Epidermal melanocyte (primary cell): ENCODE data around the gene BCAP31.
A peak's percentile ranks its signal among the peaks of the same experiment; 100 is the strongest.
"Not testable (repeated sequence)": the region's sequence is repeated elsewhere in the genome, so short reads cannot be mapped to it uniquely, and the experiment has no call there.

Experiments
- DNase-seq: peaks from one replicate; pipeline ENCODE4 v3.0.0; 2011; ENCODE audit warnings: low spot score; ENCODE audit not compliant: insufficient read length

The BCAP31 gene

DNA sequence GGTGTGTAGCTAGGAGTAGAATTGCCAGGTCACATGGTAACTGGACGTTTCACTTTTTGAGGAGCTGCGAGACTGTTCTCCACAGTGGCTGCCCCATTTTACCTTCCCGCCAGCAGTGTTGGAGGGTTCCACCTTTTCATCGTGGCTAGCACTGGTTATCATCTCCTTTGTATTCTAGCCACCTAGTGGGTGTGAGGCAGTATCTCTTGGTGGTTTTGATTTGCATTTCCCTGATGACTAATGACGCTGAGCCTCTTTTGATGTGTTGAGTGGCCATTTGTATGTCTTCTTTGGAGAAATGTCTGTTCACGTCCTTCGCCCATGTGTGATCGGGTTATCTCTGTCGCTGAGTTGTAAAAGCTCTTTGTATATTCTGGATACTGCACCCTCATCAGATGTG is 11.1 kb upstream of the BCAP31 start:
- no peak for DNase-seq

DNA sequence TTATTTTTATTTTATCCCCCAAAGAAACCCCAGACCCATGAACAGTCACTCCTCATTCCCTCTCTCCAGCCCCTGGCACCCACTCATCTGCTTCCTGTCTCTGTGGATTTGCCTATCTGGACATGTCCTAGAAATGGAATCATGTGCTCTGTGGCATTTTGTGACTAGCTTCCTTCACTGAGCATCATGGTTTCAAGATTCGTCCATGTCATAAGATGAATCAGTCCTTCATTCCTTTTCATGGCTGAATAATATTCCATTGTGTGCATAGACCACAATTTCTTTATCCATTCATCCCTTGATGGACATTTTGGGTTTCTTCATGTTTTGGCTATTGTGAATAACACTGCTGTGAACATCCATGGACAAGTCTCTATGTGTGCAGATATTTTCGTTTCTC is 10.7 kb upstream of the BCAP31 start:
- no peak for DNase-seq

DNA sequence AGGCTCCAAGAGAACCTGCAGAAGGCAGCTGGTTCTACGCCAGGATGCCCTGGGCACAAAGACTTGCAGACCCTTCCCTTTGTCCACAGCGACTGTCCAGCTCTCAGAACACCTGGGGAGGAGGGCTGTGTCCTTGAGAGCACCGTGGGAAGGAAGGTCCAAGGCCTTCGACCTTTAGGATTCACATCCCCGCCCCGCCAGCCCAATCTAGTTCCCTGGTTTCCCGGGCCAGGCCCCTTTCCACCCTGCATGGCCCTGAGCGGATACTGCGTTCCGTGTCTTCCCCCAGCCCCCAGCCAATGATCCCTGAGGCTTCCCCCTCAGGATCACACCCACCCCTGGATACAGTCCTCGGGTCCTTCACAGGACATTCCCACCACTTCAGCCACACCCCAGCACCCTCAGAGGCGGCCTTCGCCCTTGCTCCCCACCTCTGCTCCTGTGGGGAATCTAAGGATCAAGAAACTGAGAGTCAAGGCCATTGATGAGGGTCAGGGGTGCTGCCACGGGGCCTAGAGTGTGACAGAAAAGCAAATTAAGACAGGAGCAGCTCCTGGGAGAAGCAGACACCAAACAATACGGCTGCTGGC is 9.6 kb upstream of the BCAP31 start:
- no peak for DNase-seq

DNA sequence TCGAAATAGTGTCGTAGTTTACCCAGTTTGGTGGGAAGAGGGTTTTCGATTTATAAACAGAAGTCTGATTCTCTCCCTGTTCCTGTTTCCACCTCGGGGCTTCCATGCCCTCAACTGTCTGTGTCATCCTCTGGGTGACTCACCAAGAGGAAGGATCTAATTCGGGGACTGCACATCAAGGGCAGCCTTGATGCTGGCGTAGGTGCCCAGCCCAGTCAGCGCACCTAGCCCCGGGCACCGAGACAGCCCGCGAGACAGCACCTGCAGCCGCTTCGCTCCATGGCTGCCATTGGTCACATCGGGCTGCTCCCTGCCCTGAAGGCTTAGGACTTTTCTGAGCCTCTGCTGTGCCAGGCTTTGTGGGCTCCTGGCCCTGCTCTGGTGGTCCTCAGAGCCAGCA is 8.2 kb upstream of the BCAP31 start:
- DNase-seq = no peak

DNA sequence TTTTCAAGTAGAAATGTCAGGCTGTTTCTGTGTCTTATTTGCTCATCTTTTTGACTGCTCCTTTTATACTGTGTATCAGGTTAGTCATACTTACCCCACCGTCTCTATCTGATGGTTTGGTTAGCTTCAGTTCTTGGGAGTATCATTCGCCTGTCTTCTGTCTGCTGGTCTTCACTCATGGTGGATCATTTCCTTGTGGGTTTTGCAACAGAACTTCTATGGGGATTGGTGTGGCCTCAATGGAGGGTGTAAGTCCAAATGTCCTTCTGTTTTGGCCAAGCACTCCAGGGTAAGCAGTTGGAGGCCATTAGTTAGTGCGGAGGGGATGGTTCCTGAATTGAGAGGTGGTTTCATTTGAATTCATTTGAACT is 7.6 kb upstream of the BCAP31 start:
- DNase-seq = no peak

DNA sequence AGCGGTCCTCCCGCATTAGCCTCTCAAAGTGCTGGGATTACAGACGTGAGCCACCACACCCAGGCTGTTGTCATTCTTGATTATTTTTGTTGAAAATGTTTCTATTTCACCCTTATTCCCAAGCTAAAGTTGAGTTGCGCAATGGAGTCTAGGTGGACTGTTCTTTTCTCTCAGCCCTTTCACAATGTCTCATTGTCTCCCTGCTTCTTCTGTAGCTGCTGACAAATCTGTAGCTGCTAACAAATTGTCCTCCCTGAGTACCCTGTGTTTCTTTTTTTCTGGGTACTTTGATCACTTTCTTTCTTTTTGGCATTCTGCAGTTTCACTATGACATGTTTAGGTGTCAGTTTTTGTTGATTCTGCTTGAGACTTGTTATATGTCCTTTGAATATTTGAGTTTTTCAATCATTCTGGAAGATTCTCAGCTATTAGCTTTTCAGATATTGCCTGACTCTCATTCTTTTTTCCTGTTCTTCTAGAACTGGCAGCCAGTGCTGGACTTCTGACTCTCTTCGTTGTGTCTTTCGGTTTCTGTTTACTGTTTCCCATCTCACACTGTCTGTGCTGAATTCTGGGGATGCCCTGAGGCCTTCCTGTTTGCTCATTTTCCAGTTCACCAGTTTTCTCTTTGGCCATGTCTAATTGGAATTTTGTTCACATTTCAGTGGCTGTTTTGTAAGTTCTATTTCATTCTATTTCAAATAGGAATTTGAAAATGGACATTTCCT is 7.1 kb upstream of the BCAP31 start:
- no peak for DNase-seq

DNA sequence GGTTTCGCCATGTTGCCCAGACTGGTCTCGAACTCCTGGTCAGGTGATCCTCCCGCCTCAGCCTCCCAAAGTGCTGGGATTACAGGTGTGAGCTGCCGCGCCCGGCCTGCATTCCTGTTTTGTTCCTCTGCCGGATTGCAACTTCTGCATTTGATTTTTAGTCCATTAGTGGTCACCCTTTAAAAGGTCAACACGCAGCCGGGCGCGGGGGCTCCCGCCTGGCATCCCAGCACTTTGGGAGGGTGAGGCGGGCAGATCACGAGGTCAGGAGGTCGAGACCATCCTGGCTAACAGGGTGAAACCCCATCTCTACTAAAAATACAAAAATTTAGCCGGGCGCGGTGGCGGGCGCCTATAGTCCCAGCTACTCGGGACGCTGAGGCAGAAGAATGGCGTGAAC is 5.9 kb upstream of the BCAP31 start:
- DNase-seq = not testable (repeated sequence)

DNA sequence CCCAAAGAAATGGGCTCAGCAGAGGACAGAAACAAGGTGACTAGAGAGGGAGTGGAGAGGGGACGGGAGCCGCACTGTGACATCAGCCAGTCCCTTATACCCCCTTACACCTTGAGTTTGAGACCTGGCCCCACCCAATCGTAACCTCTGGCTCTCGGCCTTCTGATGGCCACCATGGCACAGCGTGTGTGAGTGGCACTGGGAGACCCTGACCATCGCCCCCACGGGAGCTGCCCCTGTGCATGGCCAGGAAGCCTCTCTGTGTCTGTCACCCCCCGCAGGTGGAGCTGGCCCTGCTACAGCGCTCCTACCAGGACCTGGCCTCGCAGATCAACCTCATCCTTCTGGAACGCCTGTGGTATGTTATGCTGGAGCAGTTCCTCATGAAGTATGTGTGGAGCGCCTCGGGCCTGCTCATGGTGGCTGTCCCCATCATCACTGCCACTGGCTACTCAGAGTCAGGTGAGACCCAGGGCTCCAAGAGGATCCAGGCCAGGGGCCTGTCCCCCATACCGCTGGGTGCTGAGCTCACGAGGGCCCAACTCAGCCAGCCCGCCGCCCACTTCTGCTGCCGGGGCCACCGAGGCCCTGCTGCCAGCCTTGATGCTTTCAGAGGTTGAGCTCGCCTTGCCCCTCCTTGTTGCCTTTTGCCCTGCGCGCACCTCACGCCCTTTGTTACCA is 4.9 kb upstream of the BCAP31 start:
- no peak for DNase-seq

DNA sequence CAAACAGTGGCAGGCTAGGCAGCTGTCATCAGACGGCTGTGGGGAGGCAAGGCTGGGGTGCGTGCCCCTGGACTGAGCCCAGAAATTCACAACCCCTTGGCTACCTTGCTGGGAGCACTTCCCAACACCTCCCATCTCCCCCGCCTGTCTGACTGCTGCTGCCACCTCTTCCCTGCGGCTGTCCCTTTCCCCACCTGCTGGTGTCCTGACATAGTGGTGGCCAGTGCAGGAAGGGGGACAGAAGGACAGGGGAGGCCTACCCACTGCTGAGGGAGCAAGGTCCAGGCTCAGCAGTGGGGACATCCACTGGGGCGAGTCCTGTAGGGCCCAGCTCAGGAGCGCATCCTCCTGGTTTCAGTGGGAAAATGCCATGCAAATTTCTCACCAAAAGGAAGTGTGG is 3.9 kb upstream of the BCAP31 start:
- DNase-seq = no peak

DNA sequence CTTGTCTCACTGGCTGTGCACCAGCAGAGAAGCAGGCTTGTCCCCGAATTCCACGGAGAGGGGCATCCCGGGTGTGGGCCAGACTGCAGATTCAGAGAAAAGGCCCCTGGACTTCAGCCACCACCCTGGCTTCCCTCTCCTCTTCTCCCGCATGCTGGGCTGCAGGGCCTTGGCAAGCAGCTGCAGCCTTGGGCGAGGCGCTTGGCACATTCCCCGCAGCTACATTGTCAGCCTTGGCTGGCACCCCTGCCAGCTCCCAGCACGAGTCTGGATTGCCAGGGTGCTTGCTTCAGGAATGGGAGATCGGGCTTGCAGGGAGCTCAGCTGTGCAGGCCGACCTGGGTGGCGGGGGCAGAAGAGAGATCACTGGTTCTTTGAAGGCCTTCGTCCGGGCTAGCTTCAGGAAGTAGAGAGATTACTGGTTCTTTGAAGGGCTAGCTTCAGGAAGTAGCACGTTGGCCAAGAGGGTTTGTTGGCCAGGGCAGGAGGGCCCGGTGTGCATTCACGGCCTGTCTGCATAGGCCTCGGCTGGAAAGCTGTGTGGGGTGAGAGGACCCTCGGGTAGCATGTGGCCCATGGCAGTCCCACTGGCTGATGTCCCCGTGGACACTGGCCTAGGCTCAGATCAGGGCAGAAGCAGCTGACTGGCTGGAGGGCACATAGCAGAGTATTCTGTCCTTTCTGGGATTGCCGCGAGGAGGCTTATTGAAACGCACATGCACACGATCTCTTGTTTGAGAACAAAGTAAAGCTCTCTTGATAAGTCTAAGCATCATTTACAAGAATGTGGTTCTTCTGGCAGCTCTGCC is 3.1 kb upstream of the BCAP31 start:
- DNase-seq = no peak

DNA sequence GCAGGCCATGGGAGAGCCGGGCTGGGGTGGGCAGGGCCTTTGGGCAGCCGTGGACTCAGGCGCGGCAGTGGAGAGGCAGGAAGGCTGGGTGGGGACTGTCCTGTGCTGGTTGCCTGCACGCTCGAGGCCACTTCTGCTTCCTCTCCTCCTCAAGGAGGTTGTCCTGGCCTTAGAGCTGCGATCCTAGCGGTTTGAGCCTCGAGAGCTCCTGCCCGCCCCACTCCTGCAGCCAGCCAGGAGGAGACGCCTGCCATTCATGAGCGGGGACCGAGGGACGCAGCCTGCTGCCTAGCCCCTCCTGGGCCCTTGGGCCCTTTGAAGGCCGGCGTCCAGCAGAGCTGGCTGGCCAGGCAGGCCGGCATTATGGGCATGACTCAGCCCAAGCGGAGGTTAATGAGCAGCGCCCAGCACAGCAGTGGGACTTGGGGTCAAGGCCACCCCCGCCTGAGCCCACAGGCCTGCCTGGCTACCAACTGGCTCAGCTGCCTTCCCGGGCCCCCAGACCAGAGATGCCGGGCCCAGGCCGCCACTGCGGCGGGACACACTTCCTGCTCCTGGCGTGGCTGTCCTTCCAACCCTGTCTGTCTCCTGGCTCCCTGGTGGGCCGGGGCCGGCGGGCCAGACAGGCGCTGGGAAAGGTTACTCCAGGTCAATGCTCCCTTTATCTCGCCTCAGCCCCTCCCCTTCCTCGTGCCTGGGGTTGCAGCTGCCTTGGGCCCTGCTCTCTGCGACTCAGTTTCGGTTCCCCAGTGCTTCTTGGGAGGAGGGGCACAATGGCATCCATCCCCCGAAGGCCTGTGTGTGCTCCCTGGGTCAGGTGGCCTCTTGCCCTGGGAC is 2.3 kb upstream of the BCAP31 start:
- DNase-seq = peak; percentile 46

DNA sequence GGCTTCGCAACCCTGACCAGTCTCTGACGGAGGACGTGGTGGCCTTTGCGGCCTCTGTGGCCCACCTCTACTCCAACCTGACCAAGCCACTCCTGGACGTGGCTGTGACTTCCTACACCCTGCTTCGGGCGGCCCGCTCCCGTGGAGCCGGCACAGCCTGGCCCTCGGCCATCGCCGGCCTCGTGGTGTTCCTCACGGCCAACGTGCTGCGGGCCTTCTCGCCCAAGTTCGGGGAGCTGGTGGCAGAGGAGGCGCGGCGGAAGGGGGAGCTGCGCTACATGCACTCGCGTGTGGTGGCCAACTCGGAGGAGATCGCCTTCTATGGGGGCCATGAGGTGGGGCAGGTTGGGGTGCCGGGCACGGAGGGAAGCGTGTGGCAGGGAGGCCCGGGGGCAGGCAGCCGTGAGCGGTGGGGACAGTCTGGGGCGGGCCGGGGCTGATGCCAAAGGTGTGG is 1.7 kb upstream of the BCAP31 start:
- no peak for DNase-seq

DNA sequence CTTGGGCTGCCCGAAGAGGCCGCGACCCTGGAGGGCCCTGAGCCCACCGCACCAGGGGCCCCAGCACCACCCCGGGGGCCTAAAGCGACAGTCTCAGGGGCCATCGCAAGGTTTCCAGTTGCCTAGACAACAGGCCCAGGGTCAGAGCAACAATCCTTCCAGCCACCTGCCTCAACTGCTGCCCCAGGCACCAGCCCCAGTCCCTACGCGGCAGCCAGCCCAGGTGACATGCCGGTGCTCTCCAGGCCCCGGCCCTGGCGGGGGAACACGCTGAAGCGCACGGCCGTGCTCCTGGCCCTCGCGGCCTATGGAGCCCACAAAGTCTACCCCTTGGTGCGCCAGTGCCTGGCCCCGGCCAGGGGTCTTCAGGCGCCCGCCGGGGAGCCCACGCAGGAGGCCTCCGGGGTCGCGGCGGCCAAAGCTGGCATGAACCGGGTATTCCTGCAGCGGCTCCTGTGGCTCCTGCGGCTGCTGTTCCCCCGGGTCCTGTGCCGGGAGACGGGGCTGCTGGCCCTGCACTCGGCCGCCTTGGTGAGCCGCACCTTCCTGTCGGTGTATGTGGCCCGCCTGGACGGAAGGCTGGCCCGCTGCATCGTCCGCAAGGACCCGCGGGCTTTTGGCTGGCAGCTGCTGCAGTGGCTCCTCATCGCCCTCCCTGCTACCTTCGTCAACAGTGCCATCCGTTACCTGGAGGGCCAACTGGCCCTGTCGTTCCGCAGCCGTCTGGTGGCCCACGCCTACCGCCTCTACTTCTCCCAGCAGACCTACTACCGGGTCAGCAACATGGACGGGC is 1.0 kb upstream of the BCAP31 start:
- no peak for DNase-seq

DNA sequence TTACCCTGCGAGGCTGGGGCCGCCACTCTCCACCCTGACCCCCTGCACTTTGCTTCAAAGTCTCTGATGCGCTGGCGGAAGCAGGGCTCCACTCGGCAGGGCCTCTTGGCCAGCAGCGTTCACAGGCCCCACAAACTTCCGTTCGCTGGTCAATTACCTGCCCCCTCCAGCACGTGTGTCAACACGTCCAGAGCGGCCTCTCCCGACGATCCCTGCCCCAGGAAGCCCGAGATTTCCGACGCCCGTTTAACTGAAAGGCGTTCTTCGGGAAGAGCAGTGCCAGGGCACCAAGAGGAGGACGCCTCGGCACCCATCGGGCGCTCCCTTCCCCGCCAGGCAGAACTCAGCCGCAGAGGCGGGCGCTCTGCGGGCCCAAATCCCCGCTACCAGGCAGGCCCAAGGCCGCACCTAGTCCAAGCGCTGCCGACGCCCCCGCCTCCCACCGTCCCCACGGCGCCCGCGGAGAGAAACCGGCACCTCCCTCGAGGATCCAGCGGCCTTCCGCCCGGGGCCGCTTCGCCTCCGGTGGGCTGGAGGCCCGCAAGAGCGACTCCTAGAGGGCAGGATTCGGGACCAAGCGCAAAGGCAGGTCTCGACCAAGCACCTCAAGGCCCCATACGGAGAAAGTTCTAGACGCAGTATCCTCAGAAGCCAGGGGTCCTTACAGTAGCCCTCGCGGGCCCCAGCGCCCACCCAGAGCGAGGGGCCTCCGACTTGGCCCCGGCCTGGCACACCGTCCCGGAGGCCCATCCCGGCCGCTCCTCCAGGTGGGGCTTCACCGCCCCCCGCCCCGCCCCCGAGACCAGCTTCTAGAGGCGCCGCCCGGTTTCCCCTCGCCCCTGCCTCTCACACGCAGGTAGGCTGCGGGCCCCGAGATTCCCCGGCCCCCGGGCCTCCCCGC is 586 bp downstream of the BCAP31 start:
- no peak for DNase-seq

DNA sequence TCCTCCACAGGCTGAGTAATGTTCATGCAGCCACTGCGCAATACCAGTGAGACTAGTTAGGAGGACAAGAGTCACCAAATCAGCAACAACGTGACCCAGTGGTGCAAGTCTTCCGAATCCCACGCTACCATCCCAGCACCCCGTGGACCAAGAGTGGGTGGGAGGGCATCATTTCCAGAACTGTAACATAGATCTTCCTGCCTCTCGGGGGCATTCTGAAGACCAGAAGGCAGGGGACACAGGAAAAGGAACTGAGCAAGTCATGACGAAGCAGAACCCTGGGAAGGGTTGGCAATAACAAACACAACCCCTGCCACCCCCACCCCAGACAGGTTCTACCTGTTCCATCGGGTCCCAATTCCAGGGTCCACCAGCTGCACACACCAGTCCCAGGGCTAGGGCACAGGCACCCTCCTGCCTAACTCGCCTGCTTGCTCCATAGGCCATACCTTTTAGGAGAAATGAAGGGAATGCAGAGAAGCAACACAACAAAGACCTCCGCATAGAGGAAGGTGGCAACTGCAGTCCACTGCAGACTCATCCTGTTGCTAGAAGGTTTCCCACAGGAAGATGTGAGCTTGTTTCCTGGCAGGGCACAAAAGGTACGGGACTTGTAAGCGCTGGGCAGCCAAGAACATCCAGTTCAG is 1.4 kb downstream of the BCAP31 start:
- no peak for DNase-seq

DNA sequence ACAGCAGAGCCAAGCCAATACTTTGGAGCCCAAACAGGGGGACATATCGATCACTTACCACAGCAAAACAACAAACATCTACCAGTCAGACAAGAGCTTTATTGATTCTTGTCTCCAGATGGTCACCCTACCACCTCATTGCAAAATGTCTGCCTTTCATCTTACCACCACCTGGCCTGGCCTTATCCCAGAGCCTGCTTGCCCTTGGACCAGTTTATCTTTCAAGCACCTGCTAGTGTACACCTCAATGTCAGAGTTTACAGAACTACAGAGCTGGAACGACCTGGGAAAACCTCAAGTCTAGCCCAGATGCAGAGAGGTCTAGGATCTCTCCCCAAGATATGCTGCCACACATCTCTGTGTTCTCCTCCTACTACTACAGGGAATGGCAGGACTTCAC is 4.5 kb downstream of the BCAP31 start:
- no peak for DNase-seq

DNA sequence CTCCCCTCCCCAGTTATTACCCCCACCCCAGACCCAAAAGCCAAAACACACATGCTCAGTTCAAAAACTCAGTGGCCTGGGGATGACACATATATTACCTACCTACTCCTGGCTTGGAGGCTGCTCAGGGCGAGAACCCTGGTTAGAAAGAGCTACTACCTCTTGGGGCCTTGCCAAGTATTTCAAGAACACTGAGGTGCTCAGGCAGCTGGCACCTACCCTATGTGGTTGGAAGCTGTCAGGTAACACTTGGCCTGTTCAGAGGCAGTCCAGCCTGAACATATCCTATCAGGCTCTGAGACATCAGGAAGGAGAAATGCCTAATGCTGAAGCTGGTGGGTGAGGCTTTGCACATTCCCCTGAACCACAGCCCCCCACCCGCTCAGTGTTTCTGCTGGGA is 4.9 kb downstream of the BCAP31 start:
- DNase-seq = no peak

DNA sequence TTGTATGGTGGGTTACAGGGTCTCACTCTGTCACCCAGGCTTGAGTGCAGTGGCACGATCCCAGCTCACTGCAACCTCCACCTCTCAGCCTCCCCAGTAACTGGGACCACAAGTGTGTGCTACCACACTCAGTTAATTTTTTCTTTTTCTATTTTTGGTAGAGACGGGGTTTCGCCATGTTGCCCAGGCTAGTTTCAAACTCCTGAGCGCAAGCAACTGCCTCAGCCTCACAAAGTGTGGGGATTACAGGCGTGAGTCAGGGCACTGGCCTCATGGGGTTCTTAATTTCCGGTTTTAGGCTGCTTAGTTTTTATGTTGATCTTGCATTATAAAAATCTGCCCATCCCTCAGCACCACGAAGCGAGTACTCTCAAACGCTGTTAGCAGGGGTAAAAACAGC is 6.7 kb downstream of the BCAP31 start:
- DNase-seq = no peak

DNA sequence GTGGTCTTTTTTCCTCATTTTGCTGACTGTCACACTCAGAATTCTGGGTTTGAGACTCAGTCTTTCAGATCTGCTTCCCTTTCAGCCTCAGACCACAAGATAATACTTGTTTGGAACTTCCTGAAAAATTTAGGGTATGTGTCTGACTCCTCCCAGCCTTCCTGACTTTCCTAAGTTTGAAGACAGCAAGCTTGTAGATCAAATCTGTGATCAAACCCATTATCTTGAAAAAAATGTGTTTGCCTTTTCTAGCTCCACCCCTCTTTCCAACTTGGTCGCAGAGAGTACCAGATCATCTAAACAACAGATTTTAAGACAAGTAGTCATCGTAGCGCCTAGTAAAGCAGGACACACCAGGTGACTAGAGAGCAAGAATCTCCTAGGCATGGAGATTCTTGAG is 9.9 kb downstream of the BCAP31 start:
- DNase-seq = no peak
